ENCODE measurements around the gene TMA7. TPM values are rescaled to one million over a fixed set of nuclear protein-coding genes. Genes with fewer than 3 reads are reported as not detected.
"Not testable (repeated sequence)": the region's sequence is repeated elsewhere in the genome, so short reads cannot be mapped to it uniquely, and the experiment has no call there.

TMA7 gene
- polyA plus RNA-seq, 1 donor from 2014 or later, result 701 TPM

DNA sequence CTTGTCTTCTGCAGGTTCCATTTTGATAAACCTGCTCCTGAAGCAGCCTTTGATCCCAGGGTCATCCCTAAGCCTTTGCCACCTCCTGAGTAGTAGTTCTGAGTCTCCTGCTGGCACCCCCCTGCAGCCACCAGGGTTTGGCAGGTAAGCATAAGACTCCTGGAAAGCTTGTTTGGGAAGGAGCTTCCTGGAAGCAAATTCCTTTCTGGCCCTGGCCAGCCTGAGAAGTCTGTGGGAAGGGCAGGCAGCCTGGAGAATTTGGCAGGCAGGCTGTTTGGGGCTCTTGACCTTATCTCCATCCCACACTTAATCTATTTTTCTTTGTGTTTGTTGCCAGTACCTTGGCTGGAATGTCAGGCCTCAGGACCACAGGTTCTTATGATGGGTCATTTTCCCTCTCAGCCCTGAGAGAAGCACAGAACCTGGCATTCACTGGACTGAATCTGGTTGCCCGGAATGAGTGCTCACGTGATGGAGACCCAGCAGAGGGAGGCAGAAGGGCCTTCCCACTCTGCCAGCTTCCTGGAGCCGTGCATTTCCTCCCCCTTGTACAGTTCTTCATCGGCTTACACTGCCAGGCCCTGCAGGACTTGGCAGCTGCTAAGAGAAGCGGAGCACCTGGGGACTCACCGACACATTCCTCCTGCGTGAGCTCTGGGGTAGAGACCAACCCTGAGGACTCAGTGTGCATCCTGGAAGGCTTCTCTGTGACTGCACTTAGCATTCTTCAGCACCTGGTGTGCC, 19.9 kb downstream of the TMA7 start:
- H3K9me3 Mint-ChIP-seq, result no peaks in the 10 kb centered on the region
- no peak overlapping the region for H3K27ac Mint-ChIP-seq
- no peaks in the 10 kb centered on the region for H3K4me1 Mint-ChIP-seq
- H3K27me3 Mint-ChIP-seq, result no peaks in the 10 kb centered on the region
- H3K36me3 Mint-ChIP-seq, result peaks cover 1% of the 10 kb centered on the region
- no peak overlapping the region for H3K4me3 Mint-ChIP-seq

DNA sequence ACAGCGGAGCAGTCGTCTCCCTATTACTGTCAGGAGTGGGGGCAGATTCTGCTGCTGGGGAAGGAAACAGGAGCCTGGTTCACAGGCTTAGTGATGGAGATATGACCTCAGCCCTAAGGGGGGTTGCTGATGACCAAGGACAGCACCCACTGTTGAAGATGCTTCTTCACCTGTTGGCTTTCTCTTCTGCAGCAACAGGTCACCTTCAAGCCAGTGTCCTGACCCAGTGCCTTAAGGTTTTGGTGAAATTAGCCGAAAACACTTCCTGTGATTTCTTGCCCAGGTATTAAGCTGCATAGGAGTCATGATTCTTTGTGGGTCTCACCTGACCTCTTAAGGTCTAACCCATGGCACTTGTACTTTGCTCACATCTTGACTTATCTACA, 20.5 kb downstream of the TMA7 start:
- Mint-ChIP-seq H3K9me3 (no peaks in the 10 kb centered on the region), H3K27me3 (no peaks in the 10 kb centered on the region), H3K4me1 (peaks cover 0 to 4% (median 0%) of the 10 kb centered on the region in 3 donors), H3K36me3 (peaks cover 1% of the 10 kb centered on the region), H3K4me3 (peak overlapping the region in 1 of 4 donors; percentile 70), H3K27ac (no peak overlapping the region)

DNA sequence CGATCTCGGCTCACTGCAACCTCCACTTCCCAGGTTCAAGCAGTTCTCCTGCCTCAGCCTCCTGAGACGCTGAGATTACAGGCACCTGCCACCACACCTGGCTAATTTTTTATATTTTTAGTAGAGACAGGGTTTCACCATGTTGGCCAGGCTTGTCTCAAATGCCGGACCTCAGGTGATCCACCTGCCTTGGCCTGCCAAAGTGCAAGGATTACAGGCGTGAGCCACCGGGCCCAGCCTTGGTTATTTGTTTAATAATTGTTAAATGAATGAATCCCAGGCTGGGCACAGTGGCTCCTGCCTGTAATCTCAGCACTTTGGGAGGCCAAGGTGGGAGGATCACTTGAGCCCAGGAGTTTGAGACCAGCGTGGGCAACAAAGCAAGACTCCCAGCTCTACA, 21.7 kb downstream of the TMA7 start:
- H3K27me3 Mint-ChIP-seq, H3K27ac Mint-ChIP-seq, H3K4me3 Mint-ChIP-seq, H3K9me3 Mint-ChIP-seq, H3K36me3 Mint-ChIP-seq, H3K4me1 Mint-ChIP-seq: not testable (repeated sequence)

DNA sequence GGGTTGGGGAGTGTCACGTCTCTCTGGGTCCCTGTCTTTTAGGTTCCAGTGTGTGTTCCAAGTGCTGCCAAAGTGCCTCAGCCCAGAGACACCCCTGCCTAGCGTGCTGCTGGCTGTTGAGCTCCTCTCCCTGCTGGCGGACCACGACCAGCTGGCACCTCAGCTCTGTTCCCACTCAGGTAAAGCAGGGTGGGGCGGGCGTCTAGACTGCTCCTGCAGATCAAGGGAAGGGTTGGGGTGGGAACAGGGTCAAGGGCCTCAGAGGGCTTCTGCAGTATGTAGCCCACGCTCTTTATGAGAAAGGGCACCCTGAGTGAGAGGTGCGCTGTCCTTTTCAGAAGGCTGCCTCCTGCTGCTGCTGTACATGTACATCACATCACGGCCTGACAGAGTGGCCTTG, 23.6 kb downstream of the TMA7 start:
- Mint-ChIP-seq H3K4me1 (peaks cover 11 to 20% (median 17%) of the 10 kb centered on the region in 3 donors), H3K4me3 (peak overlapping the region in 2 of 4 donors; percentile 50 to 55), H3K36me3 (peaks cover 1% of the 10 kb centered on the region), H3K9me3 (no peaks in the 10 kb centered on the region), H3K27me3 (peaks cover 2% of the 10 kb centered on the region), H3K27ac (peak overlapping the region in 1 of 3 donors; percentile 47)

DNA sequence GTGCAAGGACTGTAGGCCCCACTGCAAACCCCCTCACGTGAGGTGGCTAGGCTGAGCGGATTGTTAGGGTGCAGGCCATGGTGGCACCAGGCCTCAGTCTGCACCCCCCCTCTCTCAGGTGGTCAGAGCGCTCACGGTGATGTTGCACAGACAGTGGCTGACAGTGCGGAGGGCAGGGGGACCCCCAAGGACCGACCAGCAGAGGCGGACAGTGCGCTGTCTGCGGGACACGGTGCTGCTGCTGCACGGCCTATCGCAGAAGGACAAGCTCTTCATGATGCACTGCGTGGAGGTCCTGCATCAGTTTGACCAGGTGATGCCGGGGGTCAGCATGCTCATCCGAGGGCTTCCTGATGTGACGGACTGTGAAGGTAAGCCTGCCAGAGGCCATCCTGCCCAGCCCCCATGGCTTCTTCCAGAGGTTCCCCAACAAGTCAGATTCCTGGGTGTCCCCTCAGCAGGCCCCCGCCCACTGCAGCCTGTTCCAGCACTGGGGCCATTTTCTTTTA, 24.7 kb downstream of the TMA7 start:
- Mint-ChIP-seq H3K4me3 (peak overlapping the region in 1 of 4 donors; percentile 87), H3K4me1 (peaks cover 12 to 30% (median 22%) of the 10 kb centered on the region in 3 donors), H3K27me3 (peaks cover 2% of the 10 kb centered on the region), H3K36me3 (peaks cover 1% of the 10 kb centered on the region), H3K27ac (peak overlapping the region in 2 of 3 donors; percentile 97 to 98), H3K9me3 (no peaks in the 10 kb centered on the region)

DNA sequence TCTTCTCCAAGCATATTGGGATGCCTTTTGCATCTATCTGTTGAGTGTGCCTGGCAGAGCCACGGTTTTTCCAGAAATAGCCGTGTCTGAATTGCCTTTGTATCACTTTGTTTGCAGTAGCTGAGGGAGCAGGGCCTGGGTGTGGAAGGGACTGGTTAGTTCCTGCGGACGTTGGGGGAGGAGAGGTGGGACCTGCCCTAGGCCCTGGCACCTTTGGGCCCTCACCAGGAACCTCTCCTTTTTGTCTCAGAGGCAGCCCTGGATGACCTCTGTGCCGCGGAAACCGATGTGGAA, 25.1 kb downstream of the TMA7 start:
- peak overlapping the region in 2 of 3 donors; percentile 97 to 98 for H3K27ac Mint-ChIP-seq
- peak overlapping the region in 3 of 4 donors; percentile 87 to 92 (median 89) for H3K4me3 Mint-ChIP-seq
- H3K4me1 Mint-ChIP-seq, result peaks cover 16 to 34% (median 26%) of the 10 kb centered on the region in 3 donors
- peaks cover 1% of the 10 kb centered on the region for H3K36me3 Mint-ChIP-seq
- H3K9me3 Mint-ChIP-seq, result no peaks in the 10 kb centered on the region
- peaks cover 2% of the 10 kb centered on the region for H3K27me3 Mint-ChIP-seq

DNA sequence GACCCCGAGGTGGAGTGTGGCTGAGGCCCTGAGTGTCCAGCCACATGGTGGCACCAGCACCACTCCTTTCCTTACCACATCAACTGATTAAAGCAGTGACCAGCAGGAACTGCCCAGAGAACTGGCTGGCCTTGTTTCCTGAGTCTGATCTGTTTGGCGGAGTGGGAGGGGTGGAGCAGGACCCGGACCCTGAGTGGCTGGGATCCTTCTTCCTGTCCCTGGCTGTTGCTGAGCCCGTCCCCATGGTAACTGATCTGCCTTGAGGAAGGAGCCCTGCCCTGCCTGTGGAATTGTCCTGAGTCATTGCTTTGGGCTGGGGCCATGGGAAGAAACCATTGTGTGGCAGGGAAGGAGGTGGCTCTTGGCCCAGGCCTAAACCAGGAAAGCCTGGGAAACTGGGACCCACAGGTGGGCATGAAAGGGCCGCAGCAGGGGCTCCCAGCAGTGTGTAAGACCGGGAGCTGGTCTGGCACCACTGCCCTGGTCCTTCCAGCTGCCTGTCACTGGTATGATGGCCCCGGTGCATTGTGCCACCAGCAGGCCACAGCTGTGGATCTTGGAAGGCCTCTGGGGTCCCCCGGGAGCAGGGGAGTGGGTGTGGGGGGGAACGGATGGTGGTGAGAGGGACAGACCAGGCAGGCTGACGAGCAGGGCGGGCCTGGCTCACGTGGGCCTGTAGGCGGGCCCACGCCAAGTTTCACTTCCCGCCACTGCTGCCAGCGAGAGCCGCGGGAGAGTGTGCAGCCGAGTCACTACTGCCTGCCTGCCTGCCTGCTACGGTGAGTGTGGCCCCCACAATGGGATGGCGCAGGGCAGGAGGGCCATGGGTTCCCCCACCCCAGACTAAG, 25.7 kb downstream of the TMA7 start:
- peaks cover 2% of the 10 kb centered on the region for H3K27me3 Mint-ChIP-seq
- H3K4me3 Mint-ChIP-seq, result peak overlapping the region; percentile 87 to 96 (median 90)
- peak overlapping the region; percentile 97 to 98 (median 97) for H3K27ac Mint-ChIP-seq
- peaks cover 1% of the 10 kb centered on the region for H3K36me3 Mint-ChIP-seq
- H3K4me1 Mint-ChIP-seq, result peaks cover 16 to 34% (median 26%) of the 10 kb centered on the region in 3 donors
- no peaks in the 10 kb centered on the region for H3K9me3 Mint-ChIP-seq

DNA sequence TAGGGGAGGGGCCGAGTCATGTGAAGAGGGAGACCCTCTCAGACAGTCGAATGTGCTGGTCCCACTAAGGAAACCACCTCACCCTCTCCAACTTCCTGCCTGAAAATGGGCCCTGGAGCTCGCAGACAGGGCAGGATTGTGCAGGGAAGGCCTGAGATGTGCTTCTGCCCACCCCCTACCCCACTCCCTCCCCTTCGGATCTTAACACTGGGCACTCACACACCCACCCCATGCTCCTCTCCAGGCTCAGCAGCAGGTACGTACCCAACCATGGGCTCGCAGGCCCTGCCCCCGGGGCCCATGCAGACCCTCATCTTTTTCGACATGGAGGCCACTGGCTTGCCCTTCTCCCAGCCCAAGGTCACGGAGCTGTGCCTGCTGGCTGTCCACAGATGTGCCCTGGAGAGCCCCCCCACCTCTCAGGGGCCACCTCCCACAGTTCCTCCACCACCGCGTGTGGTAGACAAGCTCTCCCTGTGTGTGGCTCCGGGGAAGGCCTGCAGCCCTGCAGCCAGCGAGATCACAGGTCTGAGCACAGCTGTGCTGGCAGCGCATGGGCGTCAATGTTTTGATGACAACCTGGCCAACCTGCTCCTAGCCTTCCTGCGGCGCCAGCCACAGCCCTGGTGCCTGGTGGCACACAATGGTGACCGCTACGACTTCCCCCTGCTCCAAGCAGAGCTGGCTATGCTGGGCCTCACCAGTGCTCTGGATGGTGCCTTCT, 26.5 kb downstream of the TMA7 start:
- no peaks in the 10 kb centered on the region for H3K36me3 Mint-ChIP-seq
- peaks cover 2% of the 10 kb centered on the region for H3K27me3 Mint-ChIP-seq
- H3K9me3 Mint-ChIP-seq, result no peaks in the 10 kb centered on the region
- peak overlapping the region; percentile 97 to 98 (median 97) for H3K27ac Mint-ChIP-seq
- peak overlapping the region; percentile 87 to 96 (median 90) for H3K4me3 Mint-ChIP-seq
- peaks cover 16 to 34% (median 26%) of the 10 kb centered on the region in 3 donors for H3K4me1 Mint-ChIP-seq

DNA sequence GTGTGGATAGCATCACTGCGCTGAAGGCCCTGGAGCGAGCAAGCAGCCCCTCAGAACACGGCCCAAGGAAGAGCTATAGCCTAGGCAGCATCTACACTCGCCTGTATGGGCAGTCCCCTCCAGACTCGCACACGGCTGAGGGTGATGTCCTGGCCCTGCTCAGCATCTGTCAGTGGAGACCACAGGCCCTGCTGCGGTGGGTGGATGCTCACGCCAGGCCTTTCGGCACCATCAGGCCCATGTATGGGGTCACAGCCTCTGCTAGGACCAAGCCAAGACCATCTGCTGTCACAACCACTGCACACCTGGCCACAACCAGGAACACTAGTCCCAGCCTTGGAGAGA, 27.0 kb downstream of the TMA7 start:
- peak overlapping the region; percentile 87 to 96 (median 90) for H3K4me3 Mint-ChIP-seq
- peaks cover 2% of the 10 kb centered on the region for H3K27me3 Mint-ChIP-seq
- H3K27ac Mint-ChIP-seq, result peak overlapping the region; percentile 97 to 98 (median 97)
- no peaks in the 10 kb centered on the region for H3K36me3 Mint-ChIP-seq
- H3K9me3 Mint-ChIP-seq, result no peaks in the 10 kb centered on the region
- peaks cover 16 to 34% (median 26%) of the 10 kb centered on the region in 3 donors for H3K4me1 Mint-ChIP-seq

DNA sequence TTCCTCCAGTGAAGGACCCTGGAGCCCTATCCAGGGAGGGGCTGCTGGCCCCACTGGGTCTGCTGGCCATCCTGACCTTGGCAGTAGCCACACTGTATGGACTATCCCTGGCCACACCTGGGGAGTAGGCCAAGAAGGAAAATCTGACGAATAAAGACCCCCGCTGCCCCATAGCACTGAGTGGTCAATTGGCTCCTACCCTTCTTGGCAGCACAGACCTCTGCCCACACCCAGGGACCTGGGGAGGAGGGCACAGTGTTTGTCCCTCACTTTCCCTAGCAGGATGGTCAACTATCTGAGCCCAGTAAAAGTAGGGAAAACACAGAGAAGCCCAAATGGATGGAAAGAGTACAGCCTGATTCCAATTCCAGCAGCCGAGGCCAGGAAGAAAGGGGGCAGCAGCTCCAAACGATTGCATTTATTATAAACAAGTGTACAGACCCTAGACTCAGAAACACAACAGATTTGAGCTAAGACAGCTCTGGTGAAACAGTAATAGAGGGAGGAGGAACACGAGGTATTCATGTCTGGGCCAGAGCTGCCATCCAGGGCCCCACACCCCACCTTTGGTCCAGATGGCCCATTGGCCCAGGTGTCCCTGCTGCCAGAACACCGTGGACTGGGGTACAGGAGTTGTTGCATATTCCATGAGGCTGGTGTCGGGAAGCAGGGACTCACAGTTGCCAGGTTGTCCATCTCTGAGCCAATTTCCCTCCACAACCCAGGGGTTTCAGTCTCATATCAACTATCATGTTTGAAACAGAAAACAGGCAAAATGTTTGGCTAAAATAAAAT, 27.6 kb downstream of the TMA7 start:
- Mint-ChIP-seq H3K4me3 (peak overlapping the region; percentile 87 to 96 (median 90)), H3K27ac (peak overlapping the region; percentile 97 to 98 (median 97)), H3K9me3 (no peaks in the 10 kb centered on the region), H3K27me3 (peaks cover 2% of the 10 kb centered on the region), H3K4me1 (peaks cover 17 to 34% (median 26%) of the 10 kb centered on the region in 3 donors), H3K36me3 (no peaks in the 10 kb centered on the region)

DNA sequence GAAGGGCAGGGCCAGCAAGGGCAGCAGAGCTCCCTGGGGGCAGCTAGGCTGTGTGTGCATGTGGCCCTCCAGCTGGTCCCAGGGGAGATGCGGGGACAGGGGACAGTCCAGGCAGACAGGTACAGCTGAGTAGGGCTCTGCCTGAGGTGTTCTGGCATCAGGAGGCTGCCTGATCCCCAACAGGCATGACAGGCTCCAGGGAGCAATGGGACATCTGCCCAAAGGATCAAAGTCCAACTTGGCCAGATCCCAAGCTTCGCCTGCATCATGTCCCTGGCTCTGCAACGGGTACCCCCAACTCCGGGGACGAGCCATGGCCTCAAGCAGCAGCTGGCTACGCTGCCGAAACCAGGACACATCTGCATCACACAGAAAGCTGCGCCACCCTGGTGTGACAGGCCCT, 28.3 kb downstream of the TMA7 start:
- peaks cover 22 to 40% (median 32%) of the 10 kb centered on the region in 3 donors for H3K4me1 Mint-ChIP-seq
- H3K36me3 Mint-ChIP-seq, result no peaks in the 10 kb centered on the region
- H3K27me3 Mint-ChIP-seq, result peaks cover 2% of the 10 kb centered on the region
- H3K27ac Mint-ChIP-seq, result peak overlapping the region; percentile 64 to 97 (median 88)
- H3K9me3 Mint-ChIP-seq, result no peaks in the 10 kb centered on the region
- H3K4me3 Mint-ChIP-seq, result peak overlapping the region in 2 of 4 donors; percentile 87 to 91

DNA sequence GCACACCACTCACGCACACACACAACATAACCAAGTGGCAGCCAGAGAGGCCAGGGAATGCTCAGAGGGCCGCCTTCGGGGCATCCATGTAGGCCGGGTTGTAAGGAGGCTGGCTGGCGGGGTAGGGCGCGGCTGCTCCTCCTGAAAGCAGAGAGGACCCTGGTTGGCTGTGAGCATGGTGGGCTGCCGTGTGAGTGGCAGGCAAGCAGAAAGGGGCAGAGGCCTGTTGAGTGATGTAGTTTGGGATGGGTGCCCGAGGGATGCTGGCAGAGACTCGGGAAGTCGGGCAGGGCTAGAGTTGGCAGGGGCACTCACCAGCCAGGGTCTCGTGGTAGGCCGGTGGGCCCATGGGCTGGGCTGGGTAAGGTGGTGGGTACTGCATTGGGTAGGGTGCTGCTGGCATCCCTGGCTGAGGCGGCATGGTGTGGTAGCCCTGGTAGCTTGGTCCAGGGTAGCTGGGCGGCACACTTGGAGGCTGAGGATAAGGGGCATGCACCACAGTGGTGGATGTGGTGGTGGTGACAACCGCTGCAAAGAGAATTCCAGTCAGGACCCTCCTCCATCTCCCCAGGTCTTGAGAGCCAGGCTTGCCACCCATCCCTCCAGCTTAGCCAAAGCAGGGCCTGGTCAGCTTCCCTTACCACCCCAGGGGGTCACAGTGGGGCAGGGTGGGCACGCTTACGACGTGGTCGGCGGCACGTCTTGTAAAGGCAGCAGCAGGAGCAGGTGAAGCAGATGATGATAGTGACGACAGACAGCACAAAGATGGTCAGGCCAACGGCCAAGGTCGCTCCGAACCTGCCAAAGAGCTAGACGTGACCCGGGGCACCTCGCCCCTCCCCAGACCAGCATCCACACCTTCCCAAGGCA, 29.2 kb downstream of the TMA7 start:
- Mint-ChIP-seq H3K4me1 (peaks cover 22 to 42% (median 34%) of the 10 kb centered on the region in 3 donors), H3K27me3 (peaks cover 2% of the 10 kb centered on the region), H3K27ac (peak overlapping the region; percentile 27 to 71 (median 45)), H3K4me3 (peak overlapping the region; percentile 16 to 87 (median 70)), H3K36me3 (no peaks in the 10 kb centered on the region), H3K9me3 (no peaks in the 10 kb centered on the region)

DNA sequence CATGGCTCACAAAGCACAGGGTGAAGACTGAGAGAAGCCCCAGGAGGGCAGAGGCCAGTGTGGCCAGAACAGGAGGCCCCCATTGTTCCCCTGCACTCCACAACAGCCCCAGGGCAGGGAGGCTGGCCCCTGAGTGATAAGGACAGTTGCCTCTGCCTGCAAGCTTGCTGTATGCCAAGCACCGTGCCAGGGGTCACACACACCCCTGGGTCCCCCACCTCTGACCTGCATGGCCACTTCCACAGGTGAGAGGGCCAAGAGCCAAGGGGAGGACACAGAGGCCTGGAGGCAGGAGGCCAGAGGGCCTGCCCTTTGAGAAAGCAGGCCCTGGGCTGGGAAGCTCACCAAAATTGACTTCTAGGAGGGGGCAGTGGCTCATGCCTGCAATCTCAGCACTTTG, 30.2 kb downstream of the TMA7 start:
- Mint-ChIP-seq H3K4me1 (peaks cover 22 to 44% (median 41%) of the 10 kb centered on the region in 3 donors), H3K27me3 (peaks cover 2% of the 10 kb centered on the region), H3K9me3 (no peaks in the 10 kb centered on the region), H3K4me3 (peak overlapping the region; percentile 30 to 87 (median 82)), H3K36me3 (no peaks in the 10 kb centered on the region), H3K27ac (peak overlapping the region; percentile 27 to 90 (median 45))

Measured in IgD-negative memory B cell (primary cell).